Measurements from ENCODE around the gene GSDME.

GSDME gene

GRCh38 chr7:24701261-24702235 is 55.7 kb downstream of the GSDME start:
- no peak overlapping the region for H3K4me3 ChIP-seq (ENCODE audit: low read depth, low read length)
- TF ChIP-seq CTCF (IDR thresholded peaks at IDR 0.05; ENCODE audit: low read depth, low read length): no peak

GRCh38 chr7:24700521-24701260 is 56.6 kb downstream of the GSDME start:
- no peak for TF ChIP-seq CTCF (IDR thresholded peaks at IDR 0.05; ENCODE audit: low read depth, low read length)
- no peak overlapping the region for H3K4me3 ChIP-seq (ENCODE audit: low read depth, low read length)

- no peak overlapping the region for H3K4me3 ChIP-seq (ENCODE audit: low read depth, low read length)
- TF ChIP-seq CTCF (IDR thresholded peaks at IDR 0.05; ENCODE audit: low read depth, low read length): no peak
Observed at GRCh38 chr7:24698531-24699266, 58.6 kb downstream of the GSDME start.

- TF ChIP-seq CTCF (IDR thresholded peaks at IDR 0.05; ENCODE audit: low read depth, low read length): no peak
Observed at GRCh38 chr7:24697416-24697815, 59.8 kb downstream of the GSDME start.

GRCh38 chr7:24692592-24692991 is 64.7 kb downstream of the GSDME start:
- TF ChIP-seq CTCF (IDR thresholded peaks at IDR 0.05; ENCODE audit: low read depth, low read length): no peak
- no peak overlapping the region for H3K4me3 ChIP-seq (ENCODE audit: low read depth, low read length)

More at GRCh38 chr7:24697416-24697815, 59.8 kb downstream of the GSDME start:
- no peak overlapping the region for H3K4me3 ChIP-seq (ENCODE audit: low read depth, low read length)

GRCh38 chr7:24690251-24690650 is 67.0 kb downstream of the GSDME start:
- H3K4me3 ChIP-seq (ENCODE audit: low read depth, low read length): no peak overlapping the region
- no peak for TF ChIP-seq CTCF (IDR thresholded peaks at IDR 0.05; ENCODE audit: low read depth, low read length)
